ENCODE results near the gene EPB42.
"Not testable (repeated sequence)": the region's sequence is repeated elsewhere in the genome, so short reads cannot be mapped to it uniquely, and the experiment has no call there.

EPB42 gene

GRCh38 chr15:43211224-43211735 lies 9.5 kb downstream of the EPB42 start:
- no peak for DNase-seq

GRCh38 chr15:43210807-43211206 lies 10.0 kb downstream of the EPB42 start:
- no peak for DNase-seq

DNA sequence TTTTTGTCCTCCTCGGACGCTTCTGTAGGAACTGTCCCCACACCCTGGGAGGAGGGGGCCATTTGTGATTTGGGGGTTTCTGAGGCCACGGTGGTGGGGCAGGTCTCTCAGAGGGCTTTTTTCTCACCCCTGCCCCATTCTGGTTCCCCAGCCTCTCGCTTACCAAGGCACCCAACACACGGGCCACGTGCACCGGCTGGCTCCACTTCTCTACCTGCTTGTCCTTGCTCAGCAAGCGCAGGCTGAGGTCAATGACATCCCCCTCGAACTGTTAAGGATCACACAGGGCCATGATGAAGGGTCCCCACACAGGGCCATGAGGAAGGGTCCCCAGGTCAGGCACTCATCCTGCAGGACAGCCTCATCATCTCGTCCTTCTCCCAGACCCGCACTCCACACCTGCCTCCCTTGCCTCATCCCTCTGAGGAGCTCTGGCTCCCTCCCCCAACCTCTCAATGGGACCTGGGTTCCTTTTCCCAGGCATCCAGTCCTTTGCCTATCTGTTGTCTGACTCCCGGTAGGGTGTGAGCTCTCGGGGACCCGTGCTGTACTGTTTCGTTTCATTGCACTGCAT lies 10.6 kb downstream of the EPB42 start:
- no peak for DNase-seq

DNA sequence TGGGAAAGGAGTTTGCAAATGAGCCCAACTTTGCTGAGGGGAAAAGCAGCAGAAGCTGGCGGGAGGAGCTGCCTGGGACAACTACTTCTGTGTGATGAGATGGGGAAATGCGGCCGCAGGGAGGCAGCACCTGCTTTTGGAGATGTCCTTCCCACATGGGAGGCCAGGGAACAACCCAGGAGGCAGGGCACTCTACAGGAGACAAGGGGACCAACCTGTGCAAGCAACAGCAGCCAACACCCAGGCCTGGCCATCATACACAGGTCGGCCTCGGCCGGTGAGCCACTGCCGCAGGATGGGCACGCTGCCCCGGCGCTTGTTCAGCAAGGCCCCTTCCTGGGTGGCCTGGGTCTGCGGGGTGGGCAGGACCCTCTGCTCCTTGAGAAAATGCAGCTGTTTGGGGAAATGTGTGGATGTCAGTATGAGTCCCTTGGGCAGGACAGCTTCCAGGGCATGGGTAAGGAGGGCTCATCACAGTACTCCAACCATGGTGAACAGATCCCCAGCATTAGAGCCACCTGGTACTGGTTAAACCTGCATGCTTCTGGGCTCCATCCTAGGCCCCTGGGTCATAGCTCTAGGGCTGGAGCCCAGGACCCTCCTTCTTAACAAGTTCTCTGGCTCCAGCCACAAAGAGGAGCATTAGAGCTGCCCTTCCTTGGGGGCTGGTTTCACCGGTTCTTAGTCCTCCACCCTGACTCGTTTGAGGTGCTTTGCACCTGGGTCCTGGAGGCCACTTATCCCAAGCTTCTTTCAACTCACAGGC lies 11.6 kb downstream of the EPB42 start:
- DNase-seq: peak; percentile 74

DNA sequence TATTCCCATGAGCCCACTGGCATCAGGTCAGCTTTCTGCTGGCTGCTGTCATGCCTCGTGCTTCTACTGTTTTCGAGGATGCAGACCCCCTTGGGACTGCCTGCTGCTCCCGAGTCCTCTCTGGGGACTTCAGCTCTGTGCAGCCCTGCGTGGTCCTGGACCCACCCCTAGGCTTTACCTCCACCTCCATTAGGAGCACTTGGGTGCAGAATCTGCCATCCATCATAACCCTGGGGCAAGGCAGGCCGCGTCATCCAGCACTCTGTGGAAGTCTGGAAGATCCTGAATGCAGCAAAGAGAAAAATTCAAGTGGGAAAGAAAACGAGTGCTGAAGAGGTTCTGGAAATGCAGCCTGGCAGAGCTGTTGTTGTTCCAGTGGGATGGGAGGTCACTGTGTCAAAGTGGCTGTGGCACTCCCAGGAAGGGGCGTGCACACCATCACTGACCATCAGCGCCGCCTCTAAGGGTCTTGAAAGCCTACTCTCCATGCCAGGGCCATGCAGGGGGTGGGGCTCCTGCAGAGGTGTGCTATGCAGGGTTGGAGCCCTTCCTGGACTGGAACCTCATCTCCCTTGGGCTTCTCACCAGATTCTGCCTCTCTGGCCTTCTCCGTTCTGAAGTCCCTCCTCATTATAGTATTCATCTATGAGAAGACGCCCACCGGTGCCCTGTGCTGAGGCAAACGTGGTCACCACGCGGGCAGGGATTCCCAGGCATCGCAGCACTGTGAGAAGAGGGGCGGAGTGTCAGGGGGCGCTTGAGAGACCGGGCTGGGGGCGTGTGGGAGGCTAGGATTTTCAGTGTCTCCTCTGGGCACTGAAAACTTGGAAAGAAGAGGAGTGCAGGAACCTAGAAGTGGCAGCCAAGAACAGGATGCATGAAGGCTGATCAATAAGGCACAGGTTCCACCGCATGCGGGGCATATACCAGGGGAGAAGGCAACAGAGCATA lies 12.5 kb downstream of the EPB42 start:
- DNase-seq: no peak

GRCh38 chr15:43207024-43207423 lies 13.8 kb downstream of the EPB42 start:
- DNase-seq: no peak

DNA sequence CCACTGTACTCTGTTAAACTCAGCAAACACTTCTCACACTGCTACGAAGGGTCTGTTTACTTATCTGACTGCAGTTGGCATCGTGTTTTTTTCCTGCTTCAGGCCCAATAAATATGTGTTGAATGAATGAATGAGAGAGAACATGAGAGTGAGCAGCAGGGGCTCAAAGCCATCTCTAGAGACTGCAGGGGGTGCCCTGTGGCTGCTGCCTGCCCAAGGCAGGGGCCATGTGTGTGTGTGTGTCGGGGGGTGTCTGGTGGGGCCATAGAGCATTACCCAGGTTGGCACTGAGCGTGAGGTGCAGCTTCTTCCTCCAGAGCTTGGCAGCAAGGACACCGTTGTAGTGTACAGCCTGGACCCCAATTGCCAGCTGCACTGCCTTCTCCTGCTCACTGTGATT lies 14.8 kb downstream of the EPB42 start:
- DNase-seq: no peak

DNA sequence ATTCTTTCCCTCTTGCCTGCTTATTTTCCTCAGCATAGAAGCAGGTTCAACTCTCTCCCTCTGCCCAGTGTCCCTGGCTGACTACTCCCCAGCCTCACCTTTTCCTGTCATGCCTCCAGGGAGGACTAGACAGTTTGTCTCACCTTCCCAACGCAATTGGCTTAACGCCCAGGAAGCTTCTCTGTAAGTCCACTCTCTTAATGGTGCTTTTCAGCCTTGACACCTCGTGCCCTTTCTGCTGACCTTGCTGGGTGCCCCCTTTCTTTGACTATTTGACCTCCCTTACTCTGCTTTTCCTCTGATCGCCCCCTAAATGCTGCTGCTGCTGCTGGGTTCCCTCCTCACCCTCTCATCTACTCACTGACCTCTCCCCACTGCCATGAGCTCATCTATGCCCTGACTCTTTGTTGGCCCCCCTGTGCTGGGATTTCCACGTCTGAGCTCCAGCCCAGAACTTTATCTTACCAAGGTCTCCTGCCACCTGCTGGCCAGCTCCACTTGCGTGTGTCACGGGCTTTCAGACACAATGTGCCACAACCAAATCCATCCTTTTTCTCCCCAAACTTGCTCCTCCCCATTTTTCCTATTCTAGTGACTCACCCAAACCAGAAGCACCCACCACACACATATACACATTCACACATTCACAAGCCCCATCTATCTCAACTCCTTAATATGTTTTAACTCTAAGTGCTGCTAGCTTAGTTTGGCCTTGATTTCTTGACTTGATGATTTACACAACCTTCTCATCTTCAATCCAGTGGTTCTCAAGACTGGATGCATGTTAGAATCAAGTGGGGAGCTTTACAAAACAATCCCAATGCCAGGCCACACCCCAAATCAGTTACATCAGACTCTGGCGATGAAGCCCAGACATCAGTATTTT lies 16.6 kb downstream of the EPB42 start:
- DNase-seq: peak; percentile 60

GRCh38 chr15:43199945-43200488 lies 20.8 kb downstream of the EPB42 start:
- DNase-seq: no peak

- DNase-seq: no peak
Observed at GRCh38 chr15:43198992-43199391, 21.8 kb downstream of the EPB42 start.

DNA sequence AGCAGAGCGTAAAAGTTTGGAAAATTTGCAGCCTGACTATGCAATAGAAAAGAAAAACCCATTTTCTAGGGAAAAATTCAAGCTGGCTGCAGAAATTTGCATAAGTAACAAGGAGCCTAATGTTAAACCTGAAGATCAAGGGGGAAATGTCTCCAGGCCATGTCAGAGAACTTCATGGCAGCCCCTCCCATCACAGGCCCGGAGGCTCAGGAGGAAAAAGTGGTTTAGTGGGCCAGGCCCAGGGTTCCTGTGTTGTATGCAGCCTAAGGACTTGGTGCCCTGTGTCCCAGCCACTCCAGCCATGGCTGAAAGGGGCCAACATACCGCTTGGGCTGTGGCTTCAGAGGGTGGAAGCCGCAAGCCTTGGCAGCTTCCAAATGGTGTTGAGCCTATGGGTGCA lies 22.3 kb downstream of the EPB42 start:
- DNase-seq: not testable (repeated sequence)

DNA sequence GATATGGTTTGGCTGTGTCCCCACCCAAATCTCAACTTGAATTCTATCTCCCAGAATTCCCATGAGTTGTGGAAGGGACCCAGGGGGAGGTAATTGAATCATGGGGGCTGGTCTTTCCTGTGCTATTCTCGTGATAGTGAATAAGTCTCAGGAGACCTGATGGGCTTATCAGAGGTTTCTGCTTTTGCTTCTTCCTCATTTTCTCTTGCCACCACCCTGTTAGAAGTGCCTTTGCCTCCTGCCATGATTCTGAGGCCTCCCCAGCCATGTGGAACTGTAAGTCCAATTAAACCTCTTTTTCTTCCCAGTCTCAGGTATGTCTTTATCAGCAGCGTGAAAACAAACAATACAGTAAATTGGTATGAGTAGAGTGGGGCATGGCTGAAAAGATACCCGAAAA lies 23.0 kb downstream of the EPB42 start:
- not testable (repeated sequence) for DNase-seq

DNA sequence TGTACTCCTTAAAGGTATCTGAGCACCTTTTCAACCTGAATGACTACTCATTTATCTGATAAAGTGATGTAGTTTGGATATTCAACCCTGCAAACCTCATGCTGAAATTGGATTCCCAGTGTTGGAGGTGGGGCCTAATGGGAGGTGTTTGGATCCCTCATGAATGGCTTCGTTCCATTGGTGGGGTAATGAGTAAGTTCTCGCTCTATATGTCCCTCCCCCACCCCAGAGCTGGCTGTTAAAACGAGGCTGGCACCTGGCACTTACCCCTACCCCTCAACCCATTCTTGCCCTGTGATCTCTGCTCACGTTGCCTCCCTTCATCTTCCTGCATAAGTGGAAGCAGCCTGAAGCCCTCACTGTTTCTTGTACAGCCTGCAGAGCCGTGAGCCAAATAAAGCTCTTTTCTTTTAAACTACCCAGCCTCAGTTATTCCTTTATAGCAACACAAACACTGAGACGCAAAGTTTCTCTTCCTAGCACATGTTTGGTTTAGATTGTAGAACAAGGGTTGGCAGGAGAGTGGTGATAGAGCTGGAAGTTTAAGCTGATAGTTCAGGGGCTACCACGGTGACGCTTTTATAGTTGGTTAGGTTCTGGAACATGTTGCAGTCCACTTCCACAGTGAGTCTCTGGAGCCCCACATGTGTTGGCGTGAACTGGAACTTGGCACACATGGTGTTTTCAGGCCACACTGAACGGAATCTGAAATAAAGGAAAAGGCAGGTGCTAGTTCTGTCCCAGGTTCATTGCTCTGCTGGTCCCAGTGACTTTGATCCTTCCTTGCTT lies 23.9 kb downstream of the EPB42 start:
- no peak for DNase-seq

DNA sequence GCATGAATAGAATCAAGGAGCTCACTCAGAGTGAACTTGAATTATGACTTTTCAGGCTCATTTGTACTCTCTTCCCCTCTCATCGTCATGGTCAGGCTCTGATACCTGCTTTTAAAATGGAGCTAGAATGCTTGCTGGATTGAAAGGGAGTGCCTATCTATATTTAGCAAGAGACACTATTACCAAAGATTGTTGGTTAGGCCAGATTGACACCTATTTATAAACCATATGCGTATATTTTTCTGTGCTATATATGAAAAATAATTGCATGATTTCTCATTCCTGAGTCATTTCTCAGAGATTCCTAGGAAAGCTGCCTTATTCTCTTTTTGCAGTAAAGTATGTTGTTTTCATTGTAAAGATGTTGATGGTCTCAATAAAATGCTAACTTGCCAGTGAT lies 26.0 kb downstream of the EPB42 start:
- no peak for DNase-seq

- no peak for DNase-seq
Observed at GRCh38 chr15:43193710-43194109, 27.1 kb downstream of the EPB42 start.

DNA sequence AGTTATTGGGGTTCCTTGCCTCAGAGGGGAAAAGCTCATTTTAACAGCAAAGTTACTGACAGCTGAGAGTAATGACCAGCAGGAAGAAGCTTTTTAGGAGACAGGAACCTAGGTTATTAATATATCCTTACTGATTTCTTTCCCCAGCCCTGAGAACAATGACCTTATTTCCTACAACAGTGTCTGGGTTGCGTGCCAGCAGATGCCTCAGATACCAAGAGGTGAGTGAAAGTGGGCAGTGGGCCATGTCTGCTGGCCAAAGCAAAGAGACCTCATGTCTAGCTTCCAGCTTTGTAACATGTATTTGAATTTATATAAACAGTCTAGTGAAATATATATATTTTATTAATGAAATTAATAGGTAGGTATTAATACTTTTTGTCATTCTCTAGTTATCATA lies 30.6 kb downstream of the EPB42 start:
- no peak for DNase-seq

- no peak for DNase-seq
Observed at GRCh38 chr15:43189296-43189695, 31.5 kb downstream of the EPB42 start.

- DNase-seq: peak; percentile 65
Observed at GRCh38 chr15:43187544-43188155, 33.2 kb downstream of the EPB42 start.

DNA sequence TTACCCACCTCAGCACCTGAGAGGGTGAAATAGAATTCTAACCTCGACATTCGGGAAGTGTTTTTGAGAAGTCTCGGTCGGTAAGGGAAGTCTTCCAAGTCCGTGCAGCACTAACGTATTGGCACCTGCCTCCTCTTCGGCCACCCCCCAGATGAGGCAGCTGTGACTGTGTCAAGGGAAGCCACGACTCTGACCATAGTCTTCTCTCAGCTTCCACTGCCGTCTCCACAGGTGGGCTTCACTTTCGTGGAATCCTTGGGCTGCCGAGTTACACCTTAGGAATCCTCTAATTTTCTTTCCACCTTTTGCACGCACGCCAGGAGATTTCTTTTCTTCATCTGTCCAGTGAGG lies 34.8 kb downstream of the EPB42 start:
- peak; percentile 68 for DNase-seq

DNA sequence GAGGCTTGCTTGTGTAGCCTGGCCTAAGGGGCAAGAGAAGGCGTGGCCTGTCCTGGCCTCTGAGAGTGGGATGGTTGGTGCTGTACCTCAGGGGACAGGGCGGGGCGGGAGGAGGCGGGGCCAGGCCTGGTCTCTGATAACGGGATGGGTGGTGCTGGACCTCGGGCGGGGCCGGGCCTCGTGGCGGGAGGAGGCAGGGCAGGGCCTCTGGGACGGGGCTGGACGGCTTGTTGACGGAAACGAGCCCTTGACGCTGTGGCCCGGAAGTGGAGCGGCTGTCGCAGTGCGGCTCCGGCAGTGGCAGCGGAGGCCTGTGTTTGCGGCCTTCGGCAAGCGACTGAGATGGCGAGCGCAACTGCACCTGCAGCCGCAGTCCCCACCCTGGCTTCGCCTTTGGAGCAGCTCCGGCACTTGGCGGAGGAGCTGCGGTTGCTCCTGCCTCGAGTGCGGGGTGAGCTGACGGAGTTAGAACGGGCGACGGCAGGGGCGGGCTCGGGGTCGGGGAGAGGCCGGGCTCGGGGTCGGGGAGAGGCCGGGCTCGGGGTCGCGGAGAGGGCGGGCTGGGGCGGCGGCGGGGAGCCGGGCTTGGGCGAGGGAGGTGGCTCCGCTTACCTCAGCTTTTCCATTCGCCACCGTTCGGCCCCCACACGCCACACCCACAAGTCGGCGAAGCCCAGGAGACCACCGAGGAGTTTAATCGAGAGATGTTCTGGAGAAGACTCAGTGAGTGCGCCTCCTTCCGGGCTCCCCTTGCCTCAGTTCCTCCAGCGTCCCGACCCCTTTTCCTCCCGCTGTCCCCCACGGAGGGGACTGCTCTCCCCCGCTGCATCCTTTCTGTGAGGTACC lies 35.4 kb downstream of the EPB42 start, which contains the start of gene CCNDBP1:
CCNDBP1 (plus strand) TSS at position 247 of the 846 bp plus-strand sequence; CDS start at position 343, 96 bp downstream.
- peak; percentile 96 for DNase-seq
